Calu3 (cell line): ENCODE measurements around the gene TNS1. TPM values are rescaled to one million over a fixed set of nuclear protein-coding genes. Genes with fewer than 3 reads are reported as not detected.

Experiments used
- BruUV-seq: library from RNA; stranded (reverse); fragments of 400-500 nt; replicated peaks from 2 replicates; lab custom pipeline; 2021; lab: Mats Ljungman, UMichigan
- CTCF ChIA-PET: fragments of 300-600 bp; sonication (Branson Sonifier 250); formaldehyde crosslinking; loops from one replicate; lab custom pipeline; 2022; ENCODE audit warnings: antibody characterized with exemption; lab: Charles Lee
- DNase-seq: peaks from one replicate; pipeline ENCODE4 v3.0.0; 2022
- H3K27ac Mint-ChIP-seq: one replicate; pipeline ENCODE4 v1.8.0; 2022; ENCODE audit warnings: mixed read lengths; ENCODE audit not compliant: unreplicated experiment
- H3K27me3 Mint-ChIP-seq: one replicate; pipeline ENCODE4 v1.8.0; 2022; ENCODE audit warnings: mixed read lengths; ENCODE audit not compliant: unreplicated experiment
- H3K36me3 Mint-ChIP-seq: one replicate; pipeline ENCODE4 v1.8.0; 2022; ENCODE audit warnings: mild to moderate bottlenecking, moderate library complexity, mixed read lengths; ENCODE audit not compliant: insufficient read depth, unreplicated experiment
- H3K4me1 Mint-ChIP-seq: one replicate; pipeline ENCODE4 v1.8.0; 2022; ENCODE audit warnings: mild to moderate bottlenecking, low read depth, mixed read lengths; ENCODE audit not compliant: unreplicated experiment
- H3K4me3 Mint-ChIP-seq: one replicate; pipeline ENCODE4 v1.8.0; 2022; ENCODE audit warnings: mild to moderate bottlenecking, low read depth, moderate library complexity, mixed read lengths; ENCODE audit not compliant: unreplicated experiment
- H3K9me3 Mint-ChIP-seq: one replicate; pipeline ENCODE4 v1.8.0; 2022; ENCODE audit warnings: low read depth, mixed read lengths; ENCODE audit not compliant: unreplicated experiment
- CTCF ChIP-seq: fragments of 200-600 bp; IDR thresholded peaks from one replicate; pipeline ENCODE4 v1.8.0; 2022; ENCODE audit warnings: antibody characterized with exemption; ENCODE audit not compliant: unreplicated experiment
- intact Hi-C: fragments of 100-400 bp; cut with micrococcal nuclease; formaldehyde crosslinking; loops from one replicate; pipeline ENCODE4 v1.10.0; 2022; ENCODE audit not compliant: unreplicated experiment
- total RNA-seq: library from RNA; stranded (reverse); gene quantifications from 2 replicates; pipeline ENCODE4 v1.2.3, GENCODE V29; 2022

Gene TNS1
- total RNA-seq, 1 experiment from 2014 or later, result 2.2 TPM

GRCh38 chr2:217905896-217906295 lies 96.9 kb downstream of the TNS1 start:
- BruUV-seq, result no TSS peak
- no peaks in the 10 kb centered on the region for H3K36me3 Mint-ChIP-seq

DNA sequence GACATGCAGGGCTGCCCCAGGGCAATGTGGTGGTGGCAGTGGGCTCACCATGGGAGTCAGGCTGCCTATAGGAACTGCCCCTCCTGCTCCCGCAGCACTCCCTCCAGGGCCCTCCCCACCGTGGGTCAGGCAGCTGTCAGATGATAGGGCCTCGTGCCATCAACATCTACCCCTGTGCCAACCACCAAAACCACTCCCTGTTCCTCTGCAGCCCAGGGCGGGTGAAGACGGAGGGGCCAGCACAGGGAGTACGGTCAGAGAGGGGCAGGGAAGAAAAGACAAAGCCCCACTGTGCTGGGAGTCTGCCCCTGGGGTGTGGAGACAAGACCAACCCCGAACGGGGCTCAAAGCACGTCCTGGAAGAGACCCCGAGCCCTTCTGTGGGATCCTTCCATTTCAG lies 97.4 kb downstream of the TNS1 start:
- no peak for TF ChIP-seq CTCF
- BruUV-seq, result no TSS peak
- H3K27ac Mint-ChIP-seq, result no peak overlapping the region
- DNase-seq, result no peak
- H3K4me3 Mint-ChIP-seq, result no peak overlapping the region
- peaks cover 88% of the 10 kb centered on the region for H3K27me3 Mint-ChIP-seq
- H3K36me3 Mint-ChIP-seq, result no peaks in the 10 kb centered on the region
- H3K9me3 Mint-ChIP-seq, result no peaks in the 10 kb centered on the region
- CTCF ChIA-PET, result no interaction called here
- no peaks in the 10 kb centered on the region for H3K4me1 Mint-ChIP-seq
- intact Hi-C loops, result no loop called here

More at GRCh38 chr2:217905896-217906295, 96.9 kb downstream of the TNS1 start:
- H3K9me3 Mint-ChIP-seq, result no peaks in the 10 kb centered on the region
- peaks cover 88% of the 10 kb centered on the region for H3K27me3 Mint-ChIP-seq
- no peak overlapping the region for H3K4me3 Mint-ChIP-seq
- intact Hi-C loops, result no loop called here
- no peak overlapping the region for H3K27ac Mint-ChIP-seq
- no peaks in the 10 kb centered on the region for H3K4me1 Mint-ChIP-seq
- DNase-seq, result no peak
- CTCF ChIA-PET, result no interaction called here
- TF ChIP-seq CTCF, result no peak

- Mint-ChIP-seq H3K27ac (no peak overlapping the region), H3K4me3 (no peak overlapping the region), H3K36me3 (no peaks in the 10 kb centered on the region), H3K27me3 (peaks cover 88% of the 10 kb centered on the region), H3K4me1 (no peaks in the 10 kb centered on the region), H3K9me3 (no peaks in the 10 kb centered on the region)
- CTCF ChIA-PET, result no interaction called here
- intact Hi-C loops, result no loop called here
- BruUV-seq, result no TSS peak
- DNase-seq, result no peak
- TF ChIP-seq CTCF, result no peak
Observed at GRCh38 chr2:217904614-217904965, 98.2 kb downstream of the TNS1 start.

- no TSS peak for BruUV-seq
- no peak for TF ChIP-seq CTCF
- H3K9me3 Mint-ChIP-seq, result no peaks in the 10 kb centered on the region
- no peaks in the 10 kb centered on the region for H3K36me3 Mint-ChIP-seq
- intact Hi-C loops, result no loop called here
- CTCF ChIA-PET, result no interaction called here
- H3K4me1 Mint-ChIP-seq, result no peaks in the 10 kb centered on the region
- no peak overlapping the region for H3K27ac Mint-ChIP-seq
- H3K27me3 Mint-ChIP-seq, result peaks cover 82% of the 10 kb centered on the region
- DNase-seq, result no peak
- H3K4me3 Mint-ChIP-seq, result no peak overlapping the region
Observed at GRCh38 chr2:217903859-217904613, 98.8 kb downstream of the TNS1 start.
